ENCODE data around the gene PLPP3. TPM values are rescaled to one million over a fixed set of nuclear protein-coding genes. Genes with fewer than 3 reads are reported as not detected.

Gene PLPP3
- total RNA-seq, 1 donor from 2014 or later = 236 TPM

GRCh38 chr1:56541408-56541807, 38.0 kb downstream of the PLPP3 start:
- Histone ChIP-seq H3K4me1 (peaks cover 98% of the 10 kb centered on the region), H3K9me3 (no peaks in the 10 kb centered on the region), H3K4me3 (no peak overlapping the region), H3K36me3 (peaks cover 0 to 10% of the 10 kb centered on the region in 2 donors), H3K27ac (no peak overlapping the region), H3K27me3 (no peaks in the 10 kb centered on the region)
- intact Hi-C loops (cut with DNase I) = no loop called here
- no peak for DNase-seq (ENCODE audit: extremely low spot score in 2 of 2)
- TF ChIP-seq CTCF (IDR thresholded peaks at IDR 0.05) (no peak), POLR2A (IDR thresholded peaks at IDR 0.05) (no peak), POLR2AphosphoS5 (IDR thresholded peaks at IDR 0.05; ENCODE audit: insufficient read depth in 1 of 2, low read depth in 1 of 2) (no peak)

DNA sequence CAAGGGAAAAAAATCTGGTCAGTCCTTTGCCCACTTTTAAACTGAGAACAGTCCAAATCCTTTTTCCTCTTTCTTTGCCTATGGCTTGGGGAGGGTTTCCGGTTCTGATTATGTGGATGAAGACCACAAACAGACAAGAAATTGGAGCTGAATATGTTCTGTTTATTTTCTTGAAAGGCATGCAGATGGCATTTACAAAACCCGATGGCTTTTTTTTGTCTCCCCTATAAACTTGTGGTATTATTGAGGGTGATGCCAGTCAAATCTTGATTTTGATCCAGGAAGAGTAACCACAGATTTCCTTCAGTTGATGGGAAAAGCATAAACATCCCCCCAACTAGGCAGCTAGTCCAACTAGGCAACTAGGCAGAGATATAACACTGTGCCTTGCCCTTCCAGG, 38.9 kb downstream of the PLPP3 start:
- peaks cover 91% of the 10 kb centered on the region for H3K4me1 ChIP-seq

DNA sequence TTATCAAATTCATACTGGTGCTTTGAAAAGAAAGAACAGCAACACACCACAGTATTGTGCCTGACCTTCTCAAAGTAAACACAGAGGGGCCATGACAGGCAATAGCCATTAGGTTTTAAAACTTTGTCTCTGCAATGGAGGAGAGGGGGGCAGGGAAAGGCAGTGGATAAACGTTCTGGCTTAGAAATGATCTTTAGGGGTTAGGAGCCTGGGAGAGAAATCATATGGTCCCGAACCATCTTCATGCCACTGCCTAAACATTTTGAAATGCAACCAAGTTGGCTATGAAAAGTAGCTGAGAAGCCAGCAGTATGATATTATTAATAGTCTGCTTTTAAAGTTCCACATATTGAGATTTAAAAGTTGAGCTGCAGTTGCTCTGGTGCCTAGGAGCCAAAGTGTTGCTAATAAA, 39.8 kb downstream of the PLPP3 start:
- no peak for DNase-seq (ENCODE audit: extremely low spot score in 2 of 2)
- intact Hi-C loops (cut with DNase I) = no loop called here
- Histone ChIP-seq H3K4me1 (peaks cover 91% of the 10 kb centered on the region), H3K27me3 (no peaks in the 10 kb centered on the region), H3K9me3 (no peaks in the 10 kb centered on the region), H3K27ac (no peak overlapping the region), H3K36me3 (peaks cover 0 to 28% of the 10 kb centered on the region in 2 donors), H3K4me3 (no peak overlapping the region)
- TF ChIP-seq CTCF (IDR thresholded peaks at IDR 0.05) = no peak

More for the DNA sequence above, 38.9 kb downstream of the PLPP3 start:
- no peak for DNase-seq (ENCODE audit: extremely low spot score in 2 of 2)
- Histone ChIP-seq H3K4me3 (no peak overlapping the region), H3K36me3 (peaks cover 0 to 18% of the 10 kb centered on the region in 2 donors), H3K27ac (no peak overlapping the region), H3K9me3 (no peaks in the 10 kb centered on the region), H3K27me3 (no peaks in the 10 kb centered on the region)
- TF ChIP-seq POLR2AphosphoS5 (IDR thresholded peaks at IDR 0.05; ENCODE audit: insufficient read depth in 1 of 2, low read depth in 1 of 2) (no peak), CTCF (IDR thresholded peaks at IDR 0.05) (no peak), POLR2A (IDR thresholded peaks at IDR 0.05) (no peak)
- intact Hi-C loops (cut with DNase I) = no loop called here

GRCh38 chr1:56538532-56538931, 40.8 kb downstream of the PLPP3 start:
- Histone ChIP-seq H3K27me3 (no peaks in the 10 kb centered on the region), H3K9me3 (no peaks in the 10 kb centered on the region), H3K4me1 (peaks cover 91% of the 10 kb centered on the region), H3K36me3 (peaks cover 0 to 36% of the 10 kb centered on the region in 2 donors), H3K27ac (no peak overlapping the region), H3K4me3 (no peak overlapping the region)
- intact Hi-C loops (cut with DNase I) = no loop called here
- DNase-seq (ENCODE audit: extremely low spot score in 2 of 2) = no peak
- no peak for TF ChIP-seq POLR2AphosphoS5 (IDR thresholded peaks at IDR 0.05; ENCODE audit: insufficient read depth in 1 of 2, low read depth in 1 of 2)
- no peak for TF ChIP-seq POLR2A (IDR thresholded peaks at IDR 0.05)
- no peak for TF ChIP-seq CTCF (IDR thresholded peaks at IDR 0.05)

DNA sequence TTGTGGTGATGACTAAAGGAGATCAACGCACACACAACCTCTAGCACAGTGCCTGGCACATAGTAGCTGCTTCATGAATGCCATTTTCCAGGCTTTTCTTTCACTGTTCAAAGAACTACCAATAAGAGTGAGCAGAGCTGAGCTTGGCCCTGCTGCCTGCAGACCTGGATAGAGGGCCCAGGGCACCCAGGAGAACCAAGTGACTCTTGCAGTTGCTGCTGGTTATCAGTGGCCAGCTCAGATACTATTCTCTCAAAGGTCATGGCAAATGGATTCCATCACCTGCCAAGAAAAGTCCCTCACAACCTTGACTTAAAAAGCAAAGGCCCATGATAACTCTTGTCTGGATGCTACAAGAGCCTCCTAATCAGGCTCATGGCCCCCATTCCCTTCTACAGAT, 41.7 kb downstream of the PLPP3 start:
- TF ChIP-seq CTCF (IDR thresholded peaks at IDR 0.05) (no peak), POLR2AphosphoS5 (IDR thresholded peaks at IDR 0.05; ENCODE audit: insufficient read depth in 1 of 2, low read depth in 1 of 2) (no peak), POLR2A (IDR thresholded peaks at IDR 0.05) (no peak)
- Histone ChIP-seq H3K27ac (no peak overlapping the region), H3K9me3 (no peaks in the 10 kb centered on the region), H3K4me1 (peaks cover 92% of the 10 kb centered on the region), H3K27me3 (no peaks in the 10 kb centered on the region), H3K4me3 (no peak overlapping the region), H3K36me3 (peaks cover 0 to 36% of the 10 kb centered on the region in 2 donors)
- no peak for DNase-seq (ENCODE audit: extremely low spot score in 2 of 2)
- intact Hi-C loops (cut with DNase I) = no loop called here
